Measurements from ENCODE around the gene RIC1.

- TF ChIP-seq, protein P1, sequence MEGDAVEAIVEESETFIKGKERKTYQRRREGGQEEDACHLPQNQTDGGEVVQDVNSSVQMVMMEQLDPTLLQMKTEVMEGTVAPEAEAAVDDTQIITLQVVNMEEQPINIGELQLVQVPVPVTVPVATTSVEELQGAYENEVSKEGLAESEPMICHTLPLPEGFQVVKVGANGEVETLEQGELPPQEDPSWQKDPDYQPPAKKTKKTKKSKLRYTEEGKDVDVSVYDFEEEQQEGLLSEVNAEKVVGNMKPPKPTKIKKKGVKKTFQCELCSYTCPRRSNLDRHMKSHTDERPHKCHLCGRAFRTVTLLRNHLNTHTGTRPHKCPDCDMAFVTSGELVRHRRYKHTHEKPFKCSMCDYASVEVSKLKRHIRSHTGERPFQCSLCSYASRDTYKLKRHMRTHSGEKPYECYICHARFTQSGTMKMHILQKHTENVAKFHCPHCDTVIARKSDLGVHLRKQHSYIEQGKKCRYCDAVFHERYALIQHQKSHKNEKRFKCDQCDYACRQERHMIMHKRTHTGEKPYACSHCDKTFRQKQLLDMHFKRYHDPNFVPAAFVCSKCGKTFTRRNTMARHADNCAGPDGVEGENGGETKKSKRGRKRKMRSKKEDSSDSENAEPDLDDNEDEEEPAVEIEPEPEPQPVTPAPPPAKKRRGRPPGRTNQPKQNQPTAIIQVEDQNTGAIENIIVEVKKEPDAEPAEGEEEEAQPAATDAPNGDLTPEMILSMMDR (conservative IDR thresholded peaks at IDR 0.05) = no peak
- TF ChIP-seq EZH2 (IDR thresholded peaks at IDR 0.05; ENCODE audit: low read depth) = no peak
These were observed 149.9 kb downstream of the RIC1 start for GRCh38 chr9:5778805-5779204.
